ENCODE results near the gene DPYSL5.

- no peak for TF ChIP-seq POLR2A (IDR thresholded peaks at IDR 0.05)
- TF ChIP-seq CTCF (IDR thresholded peaks at IDR 0.05): no peak
- no peak for TF ChIP-seq POLR2AphosphoS5 (IDR thresholded peaks at IDR 0.05)
- no peak for TF ChIP-seq EP300 (IDR thresholded peaks at IDR 0.05)
These were observed 130.2 kb downstream of the DPYSL5 start for GRCh38 chr2:26978061-26978596.
